ENCODE measurements around the gene FAR1.

FAR1 gene

DNA sequence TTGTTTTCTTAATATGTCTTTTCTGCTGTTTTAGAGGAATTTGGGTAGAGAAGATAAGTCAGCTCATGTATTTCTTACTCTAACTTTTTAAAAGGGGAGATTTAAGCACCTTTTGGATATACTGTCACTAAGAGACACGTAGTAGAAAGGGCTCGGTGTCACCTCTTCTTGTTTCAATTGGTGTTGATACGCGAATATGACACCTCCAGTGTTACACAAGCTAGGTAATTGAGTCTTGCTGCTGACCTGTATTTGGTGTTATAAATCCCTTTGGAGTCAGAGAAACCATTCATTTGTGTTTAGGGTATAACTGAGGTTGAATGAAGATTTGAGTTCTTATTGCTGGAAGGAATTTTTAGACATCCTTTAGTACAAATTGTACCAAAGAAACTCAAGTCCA, 25.6 kb downstream of the FAR1 start:
- TF ChIP-seq, protein P1, sequence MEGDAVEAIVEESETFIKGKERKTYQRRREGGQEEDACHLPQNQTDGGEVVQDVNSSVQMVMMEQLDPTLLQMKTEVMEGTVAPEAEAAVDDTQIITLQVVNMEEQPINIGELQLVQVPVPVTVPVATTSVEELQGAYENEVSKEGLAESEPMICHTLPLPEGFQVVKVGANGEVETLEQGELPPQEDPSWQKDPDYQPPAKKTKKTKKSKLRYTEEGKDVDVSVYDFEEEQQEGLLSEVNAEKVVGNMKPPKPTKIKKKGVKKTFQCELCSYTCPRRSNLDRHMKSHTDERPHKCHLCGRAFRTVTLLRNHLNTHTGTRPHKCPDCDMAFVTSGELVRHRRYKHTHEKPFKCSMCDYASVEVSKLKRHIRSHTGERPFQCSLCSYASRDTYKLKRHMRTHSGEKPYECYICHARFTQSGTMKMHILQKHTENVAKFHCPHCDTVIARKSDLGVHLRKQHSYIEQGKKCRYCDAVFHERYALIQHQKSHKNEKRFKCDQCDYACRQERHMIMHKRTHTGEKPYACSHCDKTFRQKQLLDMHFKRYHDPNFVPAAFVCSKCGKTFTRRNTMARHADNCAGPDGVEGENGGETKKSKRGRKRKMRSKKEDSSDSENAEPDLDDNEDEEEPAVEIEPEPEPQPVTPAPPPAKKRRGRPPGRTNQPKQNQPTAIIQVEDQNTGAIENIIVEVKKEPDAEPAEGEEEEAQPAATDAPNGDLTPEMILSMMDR (IDR thresholded peaks at IDR 0.05; ENCODE audit: insufficient read depth, low read depth, low read length, missing control alignments): no peak
- no peak for DNase-seq (ENCODE audit: low read depth)
- no peak overlapping the region for H3K4me3 ChIP-seq (ENCODE audit: low read length)

DNA sequence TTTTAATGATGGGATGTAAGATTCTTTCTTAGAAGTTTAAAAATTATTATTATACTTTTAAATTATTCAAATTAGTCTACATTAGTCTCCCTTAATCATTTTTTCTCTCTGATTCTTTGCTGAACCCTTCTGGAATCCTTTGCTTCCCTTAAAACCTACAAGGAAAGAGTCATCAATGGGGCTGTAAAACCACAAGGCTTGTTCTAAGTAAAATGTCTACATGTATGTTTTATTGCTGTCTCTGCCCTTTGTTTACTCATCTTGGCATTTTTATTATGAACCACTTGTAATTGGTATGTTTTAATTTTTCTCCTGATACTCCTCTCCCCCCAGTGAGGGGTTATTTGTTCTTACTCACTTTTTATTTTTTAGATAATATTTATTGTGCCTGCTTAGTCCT, 27.4 kb downstream of the FAR1 start:
- TF ChIP-seq, protein P1 (IDR thresholded peaks at IDR 0.05; ENCODE audit: insufficient read depth, low read depth, low read length, missing control alignments): no peak
- DNase-seq (ENCODE audit: low read depth): no peak
- no peak overlapping the region for H3K4me3 ChIP-seq (ENCODE audit: low read length)

DNA sequence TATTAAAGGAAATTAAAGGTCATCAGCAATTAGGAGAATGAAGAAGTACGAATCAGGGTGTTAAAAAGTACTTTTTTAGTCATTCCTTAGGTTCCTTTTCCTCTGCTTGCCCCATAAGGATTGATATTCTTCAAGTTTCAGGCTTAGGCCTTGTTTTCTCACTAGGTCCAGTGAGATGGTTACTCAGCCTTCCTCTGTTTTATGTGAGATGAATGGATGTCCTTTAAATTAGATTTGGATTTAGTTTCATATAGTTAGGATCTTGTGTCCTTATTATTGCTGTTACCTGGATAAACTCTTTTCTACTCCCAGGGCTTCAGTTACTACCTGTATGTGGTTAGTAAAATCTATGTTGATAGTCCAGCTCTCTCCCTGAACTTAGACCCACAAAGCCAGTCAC, 29.2 kb downstream of the FAR1 start:
- DNase-seq (ENCODE audit: low read depth): no peak
- TF ChIP-seq, protein P1 (IDR thresholded peaks at IDR 0.05; ENCODE audit: insufficient read depth, low read depth, low read length, missing control alignments): no peak
- H3K4me3 ChIP-seq (ENCODE audit: low read length): no peak overlapping the region

DNA sequence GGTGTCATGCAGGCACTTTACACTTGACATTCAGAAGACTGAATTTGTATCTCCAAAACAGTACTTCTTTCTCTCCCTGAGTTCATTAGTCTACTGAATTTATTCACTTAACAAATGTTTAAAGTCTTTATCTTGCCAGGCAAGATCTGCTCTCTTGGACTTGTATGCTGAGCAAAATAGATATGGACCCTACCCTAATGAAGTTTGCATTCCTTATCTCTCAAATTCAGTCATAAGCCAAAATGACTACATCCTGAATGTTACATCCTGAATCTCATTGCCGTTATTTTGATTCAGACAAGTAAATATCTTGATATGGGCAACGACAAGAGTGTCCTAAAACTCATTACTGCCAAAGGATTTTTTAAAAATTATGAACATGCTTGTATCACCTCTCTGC, 29.7 kb downstream of the FAR1 start:
- TF ChIP-seq, protein P1 (IDR thresholded peaks at IDR 0.05; ENCODE audit: insufficient read depth, low read depth, low read length, missing control alignments): no peak
- H3K4me3 ChIP-seq (ENCODE audit: low read length): no peak overlapping the region
- no peak for DNase-seq (ENCODE audit: low read depth)

DNA sequence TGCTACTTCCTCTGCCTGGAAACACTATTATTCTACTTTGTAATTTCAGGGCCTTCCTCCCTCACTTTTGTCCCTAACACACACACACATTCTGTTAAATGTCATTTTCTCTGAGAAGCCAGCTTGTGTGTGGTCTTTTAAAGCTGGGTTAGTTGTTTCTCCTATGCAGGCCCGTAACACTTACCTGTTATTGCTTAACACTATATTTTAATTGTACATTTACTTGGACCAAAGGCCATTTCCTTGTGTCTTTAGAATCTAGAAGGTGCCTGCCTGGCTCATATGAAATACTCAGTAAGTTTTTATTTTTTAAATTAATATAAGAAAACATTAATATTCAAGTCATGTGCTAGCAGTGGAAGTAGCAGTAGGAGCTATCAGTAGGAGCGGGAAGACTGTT, 30.6 kb downstream of the FAR1 start:
- DNase-seq (ENCODE audit: low read depth): no peak
- TF ChIP-seq, protein P1 (IDR thresholded peaks at IDR 0.05; ENCODE audit: insufficient read depth, low read depth, low read length, missing control alignments): no peak

DNA sequence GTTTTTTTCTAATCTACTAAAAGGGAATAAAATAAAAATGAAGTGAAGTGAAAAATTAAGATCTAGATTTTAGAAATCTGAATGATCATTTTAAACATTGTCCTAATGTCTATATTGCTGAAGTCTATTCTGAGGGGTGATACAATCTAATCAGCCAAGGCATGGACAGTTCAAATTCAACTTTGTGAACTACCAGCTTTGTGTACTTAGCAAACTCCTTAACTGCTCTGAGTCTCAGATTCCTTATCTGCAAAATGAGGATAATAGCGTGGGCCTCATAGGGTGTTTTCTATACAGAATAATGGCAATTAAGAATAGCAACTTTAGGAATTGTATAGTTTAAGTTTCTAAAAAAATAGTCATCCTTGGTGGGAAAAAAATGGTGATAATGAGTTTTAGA, 31.4 kb downstream of the FAR1 start:
- TF ChIP-seq, protein P1 (IDR thresholded peaks at IDR 0.05; ENCODE audit: insufficient read depth, low read depth, low read length, missing control alignments): no peak
- no peak overlapping the region for H3K4me3 ChIP-seq (ENCODE audit: low read length)
- DNase-seq (ENCODE audit: low read depth): no peak

More for the DNA sequence above, 30.6 kb downstream of the FAR1 start:
- no peak overlapping the region for H3K4me3 ChIP-seq (ENCODE audit: low read length)

DNA sequence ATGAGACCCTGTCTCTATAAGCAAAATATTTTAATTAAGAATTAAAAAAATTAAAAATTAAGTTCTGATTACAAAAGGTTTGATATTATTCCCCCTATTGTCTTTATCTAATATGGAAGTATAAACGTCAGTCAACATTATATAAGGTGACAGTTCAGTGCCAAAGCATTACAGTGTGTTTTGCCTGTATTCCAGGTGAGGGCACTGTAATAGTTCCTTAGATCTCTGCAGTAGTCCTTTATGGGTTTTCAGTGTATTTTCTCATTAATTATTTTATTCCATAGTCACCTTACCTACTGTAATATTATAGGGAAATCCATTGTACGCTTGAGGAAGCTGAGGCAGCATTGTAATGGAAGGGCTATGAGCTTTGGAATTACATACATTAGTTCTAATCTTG, 33.0 kb downstream of the FAR1 start:
- TF ChIP-seq, protein P1 (IDR thresholded peaks at IDR 0.05; ENCODE audit: insufficient read depth, low read depth, low read length, missing control alignments): no peak
- H3K4me3 ChIP-seq (ENCODE audit: low read length): no peak overlapping the region

More for the DNA sequence above, 33.0 kb downstream of the FAR1 start:
- DNase-seq (ENCODE audit: low read depth): no peak

All from epithelial cell of esophagus (primary cell).